K562 (cell line): Measurements from ENCODE around the gene BCL3. TPM values are rescaled to one million over a fixed set of nuclear protein-coding genes. Genes with fewer than 3 reads are reported as not detected.

ENCODE experiments used
- ATAC-seq: fragments of 200-7000 bp; cut with Tn5 transposase; 3 replicates; pipeline ENCODE4 v1.9.1; 2020; ENCODE audit warnings: moderate library complexity
- BruUV-seq: library from RNA; stranded (reverse); fragments of 400-500 nt; replicated peaks from 2 replicates; lab custom pipeline; 2021; lab: Mats Ljungman, UMichigan
- CTCF ChIA-PET: fragments of 300-600 bp; formaldehyde crosslinking; extraction: SDS; loops from one replicate; lab custom pipeline; 2021; ENCODE audit warnings: low intra/inter-chr PET ratio; lab: Yijun Ruan, JAX
- POLR2A ChIA-PET: fragments of 300-600, 350-650 bp; sonication (Branson Sonifier 250); formaldehyde crosslinking; extraction: SDS; loops from one replicate; lab custom pipeline; 2021; ENCODE audit warnings: antibody characterized with exemption, inconsistent platforms; lab: Yijun Ruan, JAX
- DNase-seq, 4 experiments: peaks; one replicate each; pipeline versions ENCODE4 v3.0.0 to v3.0.0-alpha.2; 2011 to 2018; ENCODE audit warnings: low spot score in 3 of 4, mixed read lengths in 3 of 4; ENCODE audit errors: extremely low read depth in 1 of 4
- FAIRE-seq: peaks from 2 replicates; lab custom pipeline; 2011; peaks lifted over from hg19 to GRCh38; lab: Jason Lieb, UNC
- H2AFZ ChIP-seq: 2 replicates; pipeline ENCODE4 v1.6.0; 2011; ENCODE audit warnings: low read depth, low read length, control low read depth, inconsistent platforms
- H3K27ac ChIP-seq: fragments of 200-600 bp; 3 replicates; pipeline ENCODE4 v1.8.0; 2011; ENCODE audit warnings: low read depth, mild to moderate bottlenecking, control low read depth, inconsistent platforms, low read length, moderate library complexity, mixed read lengths; ENCODE audit errors: extremely low read depth
- H3K27me3 ChIP-seq, 2 experiments: fragments of 300-600 bp in 1 of 2; 2 replicates in 1 of 2; 3 replicates in 1 of 2; pipeline versions ENCODE4 v1.6.0 to v1.8.0; 2011; ENCODE audit warnings: inconsistent platforms in 2 of 2, low read length in 2 of 2, mild to moderate bottlenecking in 1 of 2, mixed read lengths in 1 of 2, moderate library complexity in 1 of 2; ENCODE audit not compliant: control insufficient read depth in 2 of 2, insufficient read depth in 2 of 2
- H3K36me3 ChIP-seq: fragments of 300-600 bp; 3 replicates; pipeline ENCODE4 v1.8.0; 2011; ENCODE audit warnings: mild to moderate bottlenecking, low read length, inconsistent platforms; ENCODE audit not compliant: control insufficient read depth, insufficient read depth
- H3K4me1 ChIP-seq, 2 experiments: fragments of 200-600 bp in 1 of 2; replicated peaks in 1 of 2; 2 replicates in 1 of 2; 3 replicates in 1 of 2; pipeline versions ENCODE4 v1.5.1 to v1.8.0; 2011; ENCODE audit warnings: inconsistent platforms in 2 of 2, low read length in 2 of 2, mild to moderate bottlenecking in 1 of 2, mixed read lengths in 1 of 2, moderate library complexity in 1 of 2; ENCODE audit not compliant: control insufficient read depth in 2 of 2, insufficient read depth in 2 of 2
- H3K4me2 ChIP-seq: 2 replicates; pipeline ENCODE4 v1.6.1; 2011; ENCODE audit warnings: low read length, control low read depth, inconsistent platforms, mixed read lengths; ENCODE audit not compliant: insufficient read depth
- H3K4me3 ChIP-seq: fragments of 200-600 bp; sonication (generic), shearing (Covaris generic); 2 replicates; pipeline ENCODE4 v1.5.1; 2016; ENCODE audit warnings: control low read depth, inconsistent platforms
- H3K79me2 ChIP-seq: fragments of 200-600 bp; 3 replicates; pipeline ENCODE4 v1.8.0; 2011; ENCODE audit warnings: low read length, inconsistent platforms; ENCODE audit not compliant: control insufficient read depth, insufficient read depth
- H3K9ac ChIP-seq, 2 experiments: 2 replicates each; pipeline versions ENCODE4 v1.6.0 to v1.6.1; 2011; ENCODE audit warnings: low read depth in 2 of 2, low read length in 2 of 2, control low read depth in 1 of 2, inconsistent platforms in 1 of 2, mild to moderate bottlenecking in 1 of 2, mixed read lengths in 1 of 2; ENCODE audit not compliant: insufficient read depth in 1 of 2
- H3K9me1 ChIP-seq: one replicate; pipeline ENCODE4 v1.6.0; 2011; ENCODE audit warnings: inconsistent platforms, mild to moderate bottlenecking, low read length, moderate library complexity; ENCODE audit not compliant: control insufficient read depth, insufficient read depth
- H3K9me3 ChIP-seq: replicated peaks from 2 replicates; pipeline ENCODE4 v1.5.1; 2011; ENCODE audit warnings: low read depth, low read length, inconsistent platforms; ENCODE audit not compliant: control insufficient read depth, insufficient read depth
- H4K20me1 ChIP-seq: replicated peaks from 2 replicates; pipeline ENCODE4 v1.6.1; 2011; ENCODE audit warnings: low read length, inconsistent platforms, mixed read lengths; ENCODE audit not compliant: control insufficient read depth, insufficient read depth
- ARID1B ChIP-seq: fragments of 450-650 bp; IDR thresholded peaks from 2 replicates; pipeline ENCODE4 v1.6.1; 2016; ENCODE audit warnings: antibody characterized with exemption, mild to moderate bottlenecking, inconsistent platforms
- EP300 ChIP-seq: IDR thresholded peaks from 2 replicates; pipeline ENCODE4 v1.6.1; 2012; ENCODE audit warnings: low read length, improper control_type of control experiment
- EP400 ChIP-seq: fragments of 450-650 bp; IDR thresholded peaks from 2 replicates; pipeline ENCODE4 v1.6.1; 2017; ENCODE audit warnings: antibody characterized with exemption, mild to moderate bottlenecking, moderate library complexity
- ERF ChIP-seq: fragments of 450-650 bp; formaldehyde crosslinking; IDR thresholded peaks from 2 replicates; pipeline ENCODE4 v1.4.0; 2020; ENCODE audit warnings: mild to moderate bottlenecking, mixed read lengths
- ESRRA ChIP-seq: fragments of 450-650 bp; IDR thresholded peaks from 2 replicates; pipeline ENCODE4 v1.6.1; 2014; ENCODE audit warnings: low read depth, mild to moderate bottlenecking, moderate library complexity, borderline replicate concordance
- HDGF ChIP-seq: fragments of 450-650 bp; IDR thresholded peaks from 2 replicates; pipeline ENCODE4 v1.6.1; 2016
- MYNN ChIP-seq, 2 experiments: sonication (generic); formaldehyde crosslinking in 1 of 2; IDR thresholded peaks; 2 replicates each; pipeline versions ENCODE4 v1.5.0 to v1.6.1; 2016 to 2020; ENCODE audit warnings: antibody characterized with exemption in 1 of 2, missing genetic modification reagents in 1 of 2
- NCOR1 ChIP-seq: fragments of 450-650 bp; IDR thresholded peaks from 2 replicates; pipeline ENCODE4 v1.6.1; 2016; ENCODE audit warnings: mild to moderate bottlenecking, moderate library complexity
- NFRKB ChIP-seq: fragments of 450-650 bp; IDR thresholded peaks from 2 replicates; pipeline ENCODE4 v1.6.1; 2016; ENCODE audit warnings: low read depth
- RFX7 ChIP-seq: fragments of 250-450 bp; sonication (Bioruptor Pico); IDR thresholded peaks from 2 replicates; pipeline ENCODE4 v1.5.1; 2021; ENCODE audit warnings: mild to moderate bottlenecking
- RHOXF2B ChIP-seq: fragments of 250-450 bp; sonication (Bioruptor Pico); conservative IDR thresholded peaks from 2 replicates; pipeline ENCODE4 v1.5.1; 2021
- ZNF197 ChIP-seq: fragments of 200-800 bp; sonication (Bioruptor generic); IDR thresholded peaks from 2 replicates; pipeline ENCODE4 v1.6.1; 2016; ENCODE audit warnings: low read depth, missing genetic modification characterization, missing compliant biosample characterization
- ZNF224 ChIP-seq: sonication (generic); formaldehyde crosslinking; IDR thresholded peaks from 2 replicates; pipeline ENCODE4 v1.8.0; 2022; ENCODE audit warnings: mild to moderate bottlenecking, missing genetic modification reagents
- WGBS: fragments of 100-300 bp; shearing (Covaris generic); methylation state at CpG from one replicate; pipeline ENCODE4 v1.1.6; 2016; ENCODE audit warnings: low coverage, mixed read lengths; ENCODE audit not compliant: insufficient coverage; ENCODE audit errors: missing lambda C conversion rate; 5-methylcytosine and 5-hydroxymethylcytosine counted together
- in situ Hi-C: fragments of 300-500 bp; cut with MboI; formaldehyde crosslinking; loops from 4 replicates; pipeline ENCODE4 v1.15.0; 2018; ENCODE audit warnings: inconsistent platforms, mixed read lengths
- intact Hi-C: fragments of 100-400 bp; cut with micrococcal nuclease; formaldehyde crosslinking; loops from 2 replicates; pipeline ENCODE4 v1.14.2; 2022
- polyA plus RNA-seq, 8 experiments: library from polyadenylated mRNA; depleted of rRNA in 4 of 8; stranded (reverse) in 5 of 8; unstranded in 3 of 8; fragments of >200 nt; fragmentation: Nextera tagmentation in 2 of 8; fragmentation: Illumina TruSeq in 1 of 8; extraction: Ambion mirVana in 2 of 8; extraction: Trizol in 1 of 8; gene quantifications; 2 replicates each; pipeline versions ENCODE4 v1.2.1 to v1.2.3, GENCODE V29; 2011 to 2014; ENCODE audit warnings: inconsistent platforms in 1 of 8, missing spikeins in 1 of 8
- total RNA-seq, 7 experiments: library from RNA; depleted of rRNA in 6 of 7; stranded (reverse); fragments of >200 nt in 6 of 7; fragmentation: Illumina TruSeq in 2 of 7; extraction: Trizol in 2 of 7; gene quantifications; 2 replicates each; pipeline versions ENCODE4 v1.2.1 to v1.2.3, GENCODE V29; 2011 to 2021; ENCODE audit warnings: low replicate concordance in 1 of 7
- TF ChIP-seq, protein P1 (sequence below): fragments of 450-650 bp; formaldehyde crosslinking; IDR thresholded peaks from 2 replicates; pipeline ENCODE4 v1.4.0; 2022; ENCODE audit warnings: mild to moderate bottlenecking, moderate library complexity
- TF ChIP-seq, protein P2 (sequence below), 2 experiments: fragments of 250-450 bp in 1 of 2; fragments of 450-650 bp in 1 of 2; sonication (Bioruptor Pico) in 1 of 2; IDR thresholded peaks; 2 replicates each; pipeline versions ENCODE4 v1.6.1 to v1.8.0; 2016 to 2021; ENCODE audit warnings: mild to moderate bottlenecking in 2 of 2, moderate library complexity in 2 of 2, missing compliant biosample characterization in 1 of 2, missing genetic modification characterization in 1 of 2
- TF ChIP-seq, protein P3 (sequence below), 2 experiments: fragments of 450-650 bp in 1 of 2; sonication (generic) in 1 of 2; formaldehyde crosslinking in 1 of 2; IDR thresholded peaks in 1 of 2; conservative IDR thresholded peaks in 1 of 2; 2 replicates each; pipeline versions ENCODE4 v1.6.1 to v1.8.1; 2016 to 2023; ENCODE audit warnings: mild to moderate bottlenecking in 2 of 2, moderate library complexity in 2 of 2, inconsistent platforms in 1 of 2, missing genetic modification reagents in 1 of 2
- TF ChIP-seq, protein P4 (sequence below), 2 experiments: fragments of 450-650 bp; IDR thresholded peaks; 2 replicates each; pipeline ENCODE4 v1.6.1; 2016

BCL3 gene
- total and polyA plus RNA-seq, 9 of the 15 experiments (the other 6 are each of a cell fraction or from before 2014, with no cell fraction given), result 0.03 to 2.4 (median 0.50) TPM; not detected in 1

DNA sequence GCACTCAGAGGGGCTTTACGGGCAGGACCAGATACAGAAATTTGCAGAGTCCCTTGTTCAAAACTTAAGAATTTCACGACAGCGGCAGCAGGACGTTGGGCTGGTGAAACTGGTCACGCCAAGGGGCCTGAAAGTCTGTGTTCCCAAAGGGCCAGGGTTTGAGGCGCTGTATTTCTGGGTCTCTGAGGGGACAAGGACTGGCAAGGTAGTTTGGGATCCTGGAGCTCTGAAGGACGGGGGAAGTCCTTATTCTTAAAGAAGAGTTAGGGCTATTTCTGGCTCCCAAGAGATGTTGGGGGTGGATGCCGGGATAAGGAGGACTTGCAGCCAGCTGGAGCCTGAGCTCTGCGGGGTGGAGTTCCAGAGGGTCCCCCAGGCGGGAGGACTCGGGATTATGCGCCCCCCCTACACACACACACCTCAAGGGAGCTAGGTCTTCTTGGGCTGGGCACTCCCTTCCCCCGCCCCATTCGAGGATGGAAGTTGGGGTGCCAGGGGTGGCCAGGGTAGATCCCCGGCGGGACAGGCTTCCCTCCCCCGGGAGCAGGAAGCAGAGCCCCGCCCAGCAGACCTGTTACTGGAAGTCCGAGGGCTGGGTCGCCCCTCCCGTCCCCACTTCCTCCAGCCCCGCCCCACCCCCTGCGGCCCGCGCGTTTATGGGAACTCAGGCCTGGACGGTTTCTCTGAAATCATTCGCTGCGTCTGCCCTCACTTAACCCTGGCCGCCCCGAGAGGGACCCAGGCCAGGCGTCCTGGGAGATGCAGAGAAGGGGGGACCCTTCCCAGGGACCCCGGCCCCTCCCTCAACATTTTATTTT, 5.6 kb downstream of the BCL3 start:
- no peaks in the 10 kb centered on the region for H4K20me1 ChIP-seq
- ChIA-PET POLR2A (interaction anchor here (0.7 to 1.8 kb wide), 4 partner anchors 10 to 292 kb away, joined by 3 to 16 read pairs (median 3); no protein-coding TSS in a partner anchor), CTCF (no interaction called here)
- no peaks in the 10 kb centered on the region for H3K9me1 ChIP-seq
- in situ Hi-C loops, result no loop called here
- peaks cover 22 to 53% of the 10 kb centered on the region in 2 experiments for H3K4me1 ChIP-seq
- intact Hi-C loops, result no loop called here
- DNase-seq (peak; percentile 93 to 94 (median 94)), ATAC-seq (peak; percentile 90), FAIRE-seq (peak; percentile 88)
- no peaks in the 10 kb centered on the region for H3K27me3 ChIP-seq
- 2% methylated on average over 23 of the region's 33 CpGs for WGBS
- H3K9ac ChIP-seq, result peak overlapping the region; percentile 73 to 85
- peak overlapping the region; percentile 77 for H3K27ac ChIP-seq
- BruUV-seq, result no TSS peak
- peak overlapping the region; percentile 36 for H3K4me3 ChIP-seq
- H2AFZ ChIP-seq, result peak overlapping the region; percentile 82
- no peaks in the 10 kb centered on the region for H3K9me3 ChIP-seq
- H3K4me2 ChIP-seq, result peak overlapping the region; percentile 78
- no peaks in the 10 kb centered on the region for H3K36me3 ChIP-seq
- H3K79me2 ChIP-seq, result no peaks in the 10 kb centered on the region
- TF ChIP-seq RFX7 (no peak), HDGF (0 out of 2 replicates have a peak, but pooled peaks have one; percentile 42), MYNN (IDR thresholded peaks at IDR 0.05) (no peak), MYNN (CRISPR knock-in tag; IDR thresholded peaks at IDR 0.05) (no peak), NCOR1 (peak; percentile 41; the same call in 1 of the 2 replicates), EP300 (peak; percentile 36; the same call in 1 of the 2 replicates), NFRKB (0 out of 2 replicates have a peak, but pooled peaks have one; percentile 2), ESRRA (0 out of 2 replicates have a peak, but pooled peaks have one; percentile 5), EP400 (peak; percentile 67; the same call in 1 of the 2 replicates), ARID1B (peak; percentile 39; the same call in 1 of the 2 replicates), ZNF224 (CRISPR knock-in tag) (no peak), RHOXF2B (CRISPR knock-in tag) (0 out of 2 replicates have a peak, but pooled peaks have one; percentile 32), ZNF197 (CRISPR knock-in tag) (peak; percentile 10; the same call in 1 of the 2 replicates), ERF (CRISPR knock-in tag) (no peak)
- TF ChIP-seq, protein P1, sequence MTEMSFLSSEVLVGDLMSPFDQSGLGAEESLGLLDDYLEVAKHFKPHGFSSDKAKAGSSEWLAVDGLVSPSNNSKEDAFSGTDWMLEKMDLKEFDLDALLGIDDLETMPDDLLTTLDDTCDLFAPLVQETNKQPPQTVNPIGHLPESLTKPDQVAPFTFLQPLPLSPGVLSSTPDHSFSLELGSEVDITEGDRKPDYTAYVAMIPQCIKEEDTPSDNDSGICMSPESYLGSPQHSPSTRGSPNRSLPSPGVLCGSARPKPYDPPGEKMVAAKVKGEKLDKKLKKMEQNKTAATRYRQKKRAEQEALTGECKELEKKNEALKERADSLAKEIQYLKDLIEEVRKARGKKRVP (CRISPR knock-in tag), result no peak
- TF ChIP-seq, protein P2, sequence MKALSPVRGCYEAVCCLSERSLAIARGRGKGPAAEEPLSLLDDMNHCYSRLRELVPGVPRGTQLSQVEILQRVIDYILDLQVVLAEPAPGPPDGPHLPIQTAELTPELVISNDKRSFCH (CRISPR knock-in tag; IDR thresholded peaks at IDR 0.05), result no peak
- TF ChIP-seq, protein P2 (tag; IDR thresholded peaks at IDR 0.05), result peak; percentile 21; the same call in 1 of the 2 replicates
- TF ChIP-seq, protein P3, sequence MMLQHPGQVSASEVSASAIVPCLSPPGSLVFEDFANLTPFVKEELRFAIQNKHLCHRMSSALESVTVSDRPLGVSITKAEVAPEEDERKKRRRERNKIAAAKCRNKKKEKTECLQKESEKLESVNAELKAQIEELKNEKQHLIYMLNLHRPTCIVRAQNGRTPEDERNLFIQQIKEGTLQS (IDR thresholded peaks at IDR 0.05), result peak; percentile 9; the same call in 1 of the 2 replicates
- TF ChIP-seq, protein P3 (CRISPR knock-in tag; conservative IDR thresholded peaks at IDR 0.05), result no peak
- TF ChIP-seq, protein P4, sequence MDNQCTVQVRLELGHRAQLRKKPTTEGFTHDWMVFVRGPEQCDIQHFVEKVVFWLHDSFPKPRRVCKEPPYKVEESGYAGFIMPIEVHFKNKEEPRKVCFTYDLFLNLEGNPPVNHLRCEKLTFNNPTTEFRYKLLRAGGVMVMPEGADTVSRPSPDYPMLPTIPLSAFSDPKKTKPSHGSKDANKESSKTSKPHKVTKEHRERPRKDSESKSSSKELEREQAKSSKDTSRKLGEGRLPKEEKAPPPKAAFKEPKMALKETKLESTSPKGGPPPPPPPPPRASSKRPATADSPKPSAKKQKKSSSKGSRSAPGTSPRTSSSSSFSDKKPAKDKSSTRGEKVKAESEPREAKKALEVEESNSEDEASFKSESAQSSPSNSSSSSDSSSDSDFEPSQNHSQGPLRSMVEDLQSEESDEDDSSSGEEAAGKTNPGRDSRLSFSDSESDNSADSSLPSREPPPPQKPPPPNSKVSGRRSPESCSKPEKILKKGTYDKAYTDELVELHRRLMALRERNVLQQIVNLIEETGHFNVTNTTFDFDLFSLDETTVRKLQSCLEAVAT (IDR thresholded peaks at IDR 0.05), result peak in 1 of 2 experiments; percentile 34; a peak in 1 of 4 replicates
